Measurements from ENCODE around the gene UCN2. TPM values are rescaled to one million over a fixed set of nuclear protein-coding genes. Genes with fewer than 3 reads are reported as not detected.

Gene UCN2
- total RNA-seq, 4 donors from 2014 or later = 0.49 TPM; not detected in 3

DNA sequence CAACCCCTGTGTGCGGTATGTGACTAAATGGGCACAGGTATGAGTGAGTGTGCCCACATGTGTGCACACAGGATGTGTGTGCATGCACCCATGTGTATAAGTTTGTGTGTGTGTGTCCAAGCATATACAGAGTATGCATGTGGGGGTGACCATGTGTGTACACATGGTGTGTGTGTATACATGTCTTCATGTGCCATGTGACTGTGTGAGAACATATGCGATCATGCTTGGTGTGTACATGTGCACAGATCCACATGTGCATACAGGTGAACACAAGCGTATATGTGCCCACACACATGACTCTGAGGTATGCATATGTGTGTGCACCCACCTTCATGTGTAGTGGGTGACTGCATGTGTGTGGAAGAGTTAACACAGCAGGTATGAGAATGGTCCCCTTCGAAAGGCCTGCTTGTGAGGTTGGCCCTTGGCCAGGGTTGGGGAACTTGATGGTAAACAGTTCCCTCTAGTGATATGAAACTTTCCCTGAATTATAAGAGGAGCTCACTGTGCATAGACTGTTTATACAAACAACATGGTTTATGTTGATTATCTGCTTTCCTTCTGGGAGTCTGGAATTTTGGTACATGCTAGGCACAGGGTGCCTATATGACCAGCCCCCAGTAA lies 17.3 kb downstream of the UCN2 start:
- no peaks in the 10 kb centered on the region for H3K9me3 ChIP-seq
- no peaks in the 10 kb centered on the region for H3K4me1 ChIP-seq
- peak in 1 of 2 donors; percentile 15 for DNase-seq
- intact Hi-C loops (cut with DNase I; ENCODE audit: low total_unique reads) = loop anchor here (5.0 kb wide), 1 partner anchor 79 kb away; a partner anchor contains a TSS
- H3K27ac ChIP-seq = no peak overlapping the region
- H3K36me3 ChIP-seq = no peaks in the 10 kb centered on the region
- no peaks in the 10 kb centered on the region for H3K27me3 ChIP-seq
- no peak for TF ChIP-seq POLR2A (IDR thresholded peaks at IDR 0.05)
- TF ChIP-seq, protein P1, sequence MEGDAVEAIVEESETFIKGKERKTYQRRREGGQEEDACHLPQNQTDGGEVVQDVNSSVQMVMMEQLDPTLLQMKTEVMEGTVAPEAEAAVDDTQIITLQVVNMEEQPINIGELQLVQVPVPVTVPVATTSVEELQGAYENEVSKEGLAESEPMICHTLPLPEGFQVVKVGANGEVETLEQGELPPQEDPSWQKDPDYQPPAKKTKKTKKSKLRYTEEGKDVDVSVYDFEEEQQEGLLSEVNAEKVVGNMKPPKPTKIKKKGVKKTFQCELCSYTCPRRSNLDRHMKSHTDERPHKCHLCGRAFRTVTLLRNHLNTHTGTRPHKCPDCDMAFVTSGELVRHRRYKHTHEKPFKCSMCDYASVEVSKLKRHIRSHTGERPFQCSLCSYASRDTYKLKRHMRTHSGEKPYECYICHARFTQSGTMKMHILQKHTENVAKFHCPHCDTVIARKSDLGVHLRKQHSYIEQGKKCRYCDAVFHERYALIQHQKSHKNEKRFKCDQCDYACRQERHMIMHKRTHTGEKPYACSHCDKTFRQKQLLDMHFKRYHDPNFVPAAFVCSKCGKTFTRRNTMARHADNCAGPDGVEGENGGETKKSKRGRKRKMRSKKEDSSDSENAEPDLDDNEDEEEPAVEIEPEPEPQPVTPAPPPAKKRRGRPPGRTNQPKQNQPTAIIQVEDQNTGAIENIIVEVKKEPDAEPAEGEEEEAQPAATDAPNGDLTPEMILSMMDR (IDR thresholded peaks at IDR 0.05) = no peak
- H3K4me3 ChIP-seq = no peak overlapping the region

GRCh38 chr3:48544141-48544540 lies 19.4 kb downstream of the UCN2 start:
- Histone ChIP-seq H3K36me3 (no peaks in the 10 kb centered on the region), H3K4me1 (no peaks in the 10 kb centered on the region), H3K27me3 (no peaks in the 10 kb centered on the region), H3K9me3 (no peaks in the 10 kb centered on the region), H3K27ac (no peak overlapping the region), H3K4me3 (no peak overlapping the region)
- no peak for DNase-seq
- TF ChIP-seq POLR2A (IDR thresholded peaks at IDR 0.05) = no peak
- TF ChIP-seq, protein P1 (IDR thresholded peaks at IDR 0.05) = no peak
- intact Hi-C loops (cut with DNase I; ENCODE audit: low total_unique reads) = no loop called here

- no peaks in the 10 kb centered on the region for H3K9me3 ChIP-seq
- peak in 1 of 2 donors; percentile 14 for DNase-seq
- no peaks in the 10 kb centered on the region for H3K27me3 ChIP-seq
- no peak overlapping the region for H3K27ac ChIP-seq
- intact Hi-C loops (cut with DNase I; ENCODE audit: low total_unique reads) = no loop called here
- no peak overlapping the region for H3K4me3 ChIP-seq
- no peaks in the 10 kb centered on the region for H3K36me3 ChIP-seq
- TF ChIP-seq, protein P1 (IDR thresholded peaks at IDR 0.05) = no peak
- no peak for TF ChIP-seq POLR2A (IDR thresholded peaks at IDR 0.05)
- no peaks in the 10 kb centered on the region for H3K4me1 ChIP-seq
Observed at GRCh38 chr3:48543271-48543866, 20.2 kb downstream of the UCN2 start.

GRCh38 chr3:48538451-48538850 lies 25.1 kb downstream of the UCN2 start:
- no peak overlapping the region for H3K4me3 ChIP-seq
- intact Hi-C loops (cut with DNase I; ENCODE audit: low total_unique reads) = no loop called here
- no peak overlapping the region for H3K27ac ChIP-seq
- H3K4me1 ChIP-seq = no peaks in the 10 kb centered on the region
- no peaks in the 10 kb centered on the region for H3K36me3 ChIP-seq
- no peaks in the 10 kb centered on the region for H3K9me3 ChIP-seq
- TF ChIP-seq, protein P1 (IDR thresholded peaks at IDR 0.05) = no peak
- TF ChIP-seq POLR2A (IDR thresholded peaks at IDR 0.05) = no peak
- no peak for DNase-seq
- no peaks in the 10 kb centered on the region for H3K27me3 ChIP-seq

DNA sequence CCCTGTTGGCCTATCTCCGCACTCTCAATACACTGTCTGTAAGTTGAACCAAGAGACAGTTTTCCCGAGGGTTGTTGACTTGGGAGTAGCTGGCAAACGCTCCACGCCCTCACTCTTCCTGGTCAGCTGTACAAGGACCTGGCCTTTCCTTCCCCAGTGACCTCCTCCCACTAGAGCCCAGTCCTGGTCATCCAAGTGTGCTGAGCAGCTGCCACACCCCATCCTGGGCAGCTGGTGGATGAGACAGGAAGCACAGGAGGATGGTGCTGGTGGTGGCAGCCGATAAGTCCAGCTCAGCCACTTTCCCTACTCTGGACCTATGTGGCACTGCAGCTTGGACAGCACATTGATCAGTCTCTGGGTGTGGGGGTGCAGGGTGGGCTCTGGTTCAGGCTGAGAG lies 26.8 kb downstream of the UCN2 start:
- Histone ChIP-seq H3K36me3 (no peaks in the 10 kb centered on the region), H3K4me1 (no peaks in the 10 kb centered on the region), H3K4me3 (no peak overlapping the region), H3K27me3 (no peaks in the 10 kb centered on the region), H3K9me3 (no peaks in the 10 kb centered on the region), H3K27ac (no peak overlapping the region)
- intact Hi-C loops (cut with DNase I; ENCODE audit: low total_unique reads) = no loop called here
- TF ChIP-seq POLR2A (IDR thresholded peaks at IDR 0.05) = no peak
- TF ChIP-seq, protein P1 (IDR thresholded peaks at IDR 0.05) = no peak
- no peak for DNase-seq

Data from uterus (tissue), 4 donors.